Body of pancreas (tissue), 4 donors: Measurements from ENCODE around the gene HOXA6. TPM values are rescaled to one million over a fixed set of nuclear protein-coding genes. Genes with fewer than 3 reads are reported as not detected.

Source experiments
- ATAC-seq: fragments of 150-250 bp; one replicate; pipeline ENCODE4 v1.9.1; 2016
- DNase-seq, 4 donors: peaks; one replicate each; pipeline ENCODE4 v3.0.0-alpha.2; 2019
- H3K27ac ChIP-seq, 4 donors: fragments of 200-600 bp; sonication (generic); 1 replicate in 3 of 4; 2 replicates in 1 of 4; pipeline versions ENCODE4 v1.5.1 to v1.6.1; 2016 to 2019; ENCODE audit warnings: mild to moderate bottlenecking in 1 of 4, mixed read lengths in 1 of 4, moderate library complexity in 1 of 4
- H3K27me3 ChIP-seq, 2 donors: fragments of 200-600 bp; sonication (generic); one replicate each; pipeline ENCODE4 v1.6.0; 2016; ENCODE audit warnings: mild to moderate bottlenecking in 1 of 2
- H3K36me3 ChIP-seq, 2 donors: fragments of 200-600 bp; sonication (generic); replicated peaks in 1 of 2; 2 replicates each; pipeline ENCODE4 v1.5.1; 2016; ENCODE audit warnings: low read depth in 2 of 2; ENCODE audit not compliant: insufficient read depth in 1 of 2
- H3K4me1 ChIP-seq: fragments of 200-600 bp; sonication (generic); one replicate; pipeline ENCODE4 v1.6.0; 2016
- H3K4me3 ChIP-seq, 2 donors: fragments of 200-600 bp; sonication (generic); 1 replicate in 1 of 2; 2 replicates in 1 of 2; pipeline ENCODE4 v1.5.1; 2016 to 2019
- H3K9me3 ChIP-seq, 3 donors: fragments of 200-600 bp; sonication (generic); 1 replicate in 2 of 3; 2 replicates in 1 of 3; pipeline ENCODE4 v1.5.1; 2016
- CTCF ChIP-seq, 7 experiments: fragments of 450-650 bp in 4 of 7; fragments of 200-600 bp in 3 of 7; sonication (generic) in 3 of 7; IDR thresholded peaks; one replicate each; pipeline ENCODE4 v1.5.1; 2016 to 2019; ENCODE audit warnings: antibody characterized with exemption in 7 of 7
- POLR2A ChIP-seq, 3 donors: fragments of 450-650 bp; IDR thresholded peaks; one replicate each; pipeline ENCODE4 v1.6.1; 2016; ENCODE audit warnings: antibody characterized with exemption in 3 of 3, mild to moderate bottlenecking in 2 of 3
- WGBS, 2 donors: methylation state at CpG; one replicate each; pipeline ENCODE4 v1.1.5; 2017; 5-methylcytosine and 5-hydroxymethylcytosine counted together
- intact Hi-C: fragments of 100-400 bp; cut with DNase I; formaldehyde crosslinking; loops from one replicate; pipeline ENCODE4 v1.15.1; 2023
- total RNA-seq, 2 donors: library from RNA; depleted of rRNA; stranded (reverse); fragments of >200 nt; gene quantifications; one replicate each; pipeline ENCODE4 v1.1.0, GENCODE V29; 2016

HOXA6 gene
- total RNA-seq, 2 donors from 2014 or later, result not detected

- Histone ChIP-seq H3K4me3 (no peak overlapping the region), H3K4me1 (peaks cover 10% of the 10 kb centered on the region), H3K9me3 (no peaks in the 10 kb centered on the region), H3K27ac (no peak overlapping the region), H3K27me3 (peaks cover 0 to 26% of the 10 kb centered on the region in 2 donors), H3K36me3 (no peaks in the 10 kb centered on the region)
- intact Hi-C loops, result no loop called here
- no peak for DNase-seq
- TF ChIP-seq CTCF (IDR thresholded peaks at IDR 0.05) (no peak), POLR2A (IDR thresholded peaks at IDR 0.05) (no peak)
- 21 to 24% methylated on average over 18 of the region's 18 CpGs for WGBS, 2 donors
- ATAC-seq, result no peak
These were observed 14.0 kb downstream of the HOXA6 start for GRCh38 chr7:27133409-27134231.

- Histone ChIP-seq H3K4me1 (peaks cover 10% of the 10 kb centered on the region), H3K4me3 (no peak overlapping the region), H3K9me3 (no peaks in the 10 kb centered on the region), H3K36me3 (no peaks in the 10 kb centered on the region), H3K27ac (no peak overlapping the region), H3K27me3 (peaks cover 0 to 26% of the 10 kb centered on the region in 2 donors)
- DNase-seq (no peak), ATAC-seq (no peak)
- intact Hi-C loops, result no loop called here
- 12 to 23% methylated on average over 6 of the region's 6 CpGs for WGBS, 2 donors
- TF ChIP-seq CTCF (IDR thresholded peaks at IDR 0.05) (no peak), POLR2A (IDR thresholded peaks at IDR 0.05) (no peak)
These were observed 14.6 kb downstream of the HOXA6 start for GRCh38 chr7:27132978-27133377.

GRCh38 chr7:27132214-27132613 is 15.4 kb downstream of the HOXA6 start:
- no peak for DNase-seq
- 37 to 40% methylated on average over 2 of the region's 2 CpGs for WGBS, 2 donors
- Histone ChIP-seq H3K27ac (no peak overlapping the region), H3K9me3 (no peaks in the 10 kb centered on the region), H3K27me3 (peaks cover 0 to 26% of the 10 kb centered on the region in 2 donors), H3K4me1 (peaks cover 10% of the 10 kb centered on the region), H3K4me3 (no peak overlapping the region), H3K36me3 (no peaks in the 10 kb centered on the region)
- no peak for ATAC-seq
- no peak for TF ChIP-seq CTCF (IDR thresholded peaks at IDR 0.05)
- no peak for TF ChIP-seq POLR2A (IDR thresholded peaks at IDR 0.05)
- intact Hi-C loops, result no loop called here

- no peaks in the 10 kb centered on the region for H3K36me3 ChIP-seq
- H3K27ac ChIP-seq, result peak overlapping the region in 1 of 4 donors; percentile 61
- peaks cover 0 to 20% of the 10 kb centered on the region in 2 donors for H3K27me3 ChIP-seq
- ATAC-seq (no peak), DNase-seq (no peak)
- no peak overlapping the region for H3K4me3 ChIP-seq
- TF ChIP-seq POLR2A (IDR thresholded peaks at IDR 0.05) (no peak), CTCF (IDR thresholded peaks at IDR 0.05) (no peak)
- peaks cover 10% of the 10 kb centered on the region for H3K4me1 ChIP-seq
- intact Hi-C loops, result no loop called here
- no peaks in the 10 kb centered on the region for H3K9me3 ChIP-seq
- WGBS, 2 donors, result 16 to 23% methylated on average over 12 of the region's 12 CpGs
These were observed 16.2 kb downstream of the HOXA6 start for GRCh38 chr7:27131390-27131819.
